HuH-7 (cell line): Measurements from ENCODE around the gene RHBDF1.
"Not testable (repeated sequence)": the region's sequence is repeated elsewhere in the genome, so short reads cannot be mapped to it uniquely, and the experiment has no call there.

Source experiments
- DNase-seq: peaks from one replicate; pipeline ENCODE4 v3.0.0; 2011; ENCODE audit warnings: low spot score

RHBDF1 gene

GRCh38 chr16:36336-36984 lies 36.0 kb downstream of the RHBDF1 start:
- no peak for DNase-seq

DNA sequence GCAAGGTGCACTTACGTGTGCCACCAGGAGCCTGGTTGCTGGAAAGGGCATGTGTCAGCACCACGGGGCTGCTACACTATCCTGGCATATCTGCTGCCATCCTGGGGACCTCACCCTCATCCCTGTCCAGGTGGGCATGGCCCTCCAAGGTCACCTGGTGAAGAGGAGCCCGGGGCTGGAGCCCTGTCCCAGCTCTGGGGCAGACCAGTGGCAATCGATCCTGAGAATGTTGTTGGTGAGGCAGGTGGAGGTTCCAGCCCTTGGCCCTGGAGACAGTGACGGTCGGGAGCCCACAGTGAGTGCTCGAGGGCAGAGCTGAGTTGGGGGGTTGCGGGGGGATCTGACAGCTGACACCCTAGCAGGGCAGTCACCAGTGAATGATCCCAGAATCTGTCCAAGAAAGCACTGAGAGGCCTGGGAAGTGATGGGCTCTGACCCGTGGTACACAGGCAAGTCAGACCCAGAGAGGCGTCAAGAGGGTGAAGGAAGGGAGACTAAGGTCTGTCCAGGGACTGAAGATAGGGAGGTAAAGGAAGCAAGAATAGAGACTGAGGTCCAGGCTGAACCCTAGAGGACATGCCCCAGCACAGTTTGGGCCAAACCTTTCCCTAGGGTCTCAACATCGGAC lies 36.6 kb downstream of the RHBDF1 start:
- DNase-seq, result no peak

GRCh38 chr16:35011-35677 lies 37.3 kb downstream of the RHBDF1 start:
- DNase-seq, result no peak

GRCh38 chr16:34648-34987 lies 37.8 kb downstream of the RHBDF1 start:
- DNase-seq, result no peak

DNA sequence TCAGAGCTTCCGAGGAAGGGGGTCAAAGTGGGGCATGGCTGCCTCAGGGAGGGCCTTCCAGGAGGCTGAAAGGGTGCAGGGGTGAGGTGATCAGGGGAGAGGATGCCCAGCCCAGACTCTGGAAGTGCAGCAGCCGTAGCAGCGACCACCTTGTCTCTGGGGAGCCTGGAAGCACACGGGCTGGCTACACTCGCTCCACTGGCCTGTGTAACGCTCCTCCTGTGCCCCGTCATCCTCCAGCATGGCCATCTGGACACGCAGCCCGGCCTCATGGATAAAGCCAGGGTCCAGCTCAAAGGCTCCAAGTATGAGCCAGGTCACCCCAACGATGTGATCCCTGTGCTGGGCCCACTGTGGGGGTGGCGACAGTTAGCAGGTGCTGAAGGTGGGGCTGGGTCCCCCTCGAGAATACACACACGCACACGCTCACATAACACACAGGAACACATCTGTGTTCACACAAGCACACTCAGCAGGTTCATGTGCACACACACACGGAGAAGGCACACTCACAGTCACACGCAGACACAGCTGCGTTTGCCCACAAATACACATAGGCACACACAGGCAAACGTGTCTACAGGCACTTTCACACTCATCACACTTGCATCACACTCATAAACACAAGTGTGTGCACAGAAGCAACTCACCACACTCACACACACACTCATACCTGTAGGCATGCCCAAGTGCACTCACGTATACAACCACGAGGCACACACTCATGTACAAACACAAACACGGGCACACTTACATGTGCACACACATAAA lies 38.4 kb downstream of the RHBDF1 start:
- DNase-seq, result no peak

- not testable (repeated sequence) for DNase-seq
Observed at GRCh38 chr16:33154-33876, 39.1 kb downstream of the RHBDF1 start.

DNA sequence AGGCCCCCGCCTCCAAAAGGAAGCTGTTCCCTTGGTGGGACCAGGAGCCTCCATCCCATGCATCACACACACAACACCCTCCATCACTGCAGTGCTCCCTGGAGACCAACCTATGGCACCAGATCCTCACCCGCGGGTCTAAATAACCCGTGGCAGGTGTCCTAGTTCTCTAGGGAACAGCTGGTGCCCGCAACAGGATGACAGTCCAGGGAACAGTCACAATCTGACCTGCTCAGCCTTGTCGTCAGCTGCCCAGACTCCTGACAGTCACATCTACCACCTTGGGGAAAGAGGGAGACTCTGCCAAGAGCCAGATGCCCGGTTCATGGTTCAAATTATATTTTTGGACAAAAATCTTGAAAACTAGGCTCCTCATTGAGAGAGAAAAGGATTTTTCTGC lies 41.8 kb downstream of the RHBDF1 start:
- not testable (repeated sequence) for DNase-seq

- DNase-seq, result not testable (repeated sequence)
Observed at GRCh38 chr16:25926-26348, 46.5 kb downstream of the RHBDF1 start.

DNA sequence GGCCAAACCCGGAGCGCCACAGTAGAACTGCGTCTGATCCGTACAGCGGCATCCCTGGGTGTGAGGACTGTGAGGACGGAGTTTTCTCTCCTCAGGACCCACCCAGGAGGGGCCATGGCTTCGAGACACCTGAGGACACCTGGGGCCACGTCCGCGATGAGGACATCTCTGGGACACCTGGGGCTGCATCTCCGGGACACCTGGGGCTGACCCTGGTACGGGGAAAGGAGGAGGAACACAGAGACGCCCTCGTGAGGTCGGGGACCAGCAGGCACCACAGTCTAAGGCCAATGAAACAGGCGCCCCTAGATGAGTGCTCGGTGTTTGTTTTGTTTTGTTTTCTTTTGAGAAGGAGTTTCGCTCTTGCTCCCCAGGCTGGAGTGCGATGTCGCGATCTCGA lies 48.3 kb downstream of the RHBDF1 start:
- DNase-seq, result not testable (repeated sequence)

DNA sequence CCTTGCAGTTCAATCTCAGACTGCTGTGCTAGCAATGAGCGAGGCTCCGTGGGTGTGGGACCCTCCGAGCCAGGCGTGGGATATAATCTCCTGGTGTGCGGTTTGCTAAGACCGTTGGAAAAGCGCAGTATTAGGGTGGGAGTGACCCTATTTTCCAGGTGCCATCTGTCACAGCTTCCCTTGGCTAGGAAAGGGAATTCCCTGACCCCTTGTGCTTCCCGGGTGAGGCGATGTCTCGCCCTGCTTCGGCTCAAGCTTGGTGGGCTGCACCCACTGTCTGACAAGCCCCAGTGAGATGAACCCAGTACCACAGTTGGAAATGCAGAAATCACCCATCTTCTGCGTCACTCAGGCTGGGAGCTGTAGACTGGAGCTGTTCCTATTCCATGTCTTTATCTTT lies 51.5 kb downstream of the RHBDF1 start:
- not testable (repeated sequence) for DNase-seq

- not testable (repeated sequence) for DNase-seq
Observed at GRCh38 chr16:17062-17765, 55.2 kb downstream of the RHBDF1 start.

- not testable (repeated sequence) for DNase-seq
Observed at GRCh38 chr16:10772-11171, 61.7 kb downstream of the RHBDF1 start.

- no peak for DNase-seq
Observed at GRCh38 chr16:9903-10665, 62.3 kb downstream of the RHBDF1 start.
